ENCODE data around the gene ATF7IP2.
"Not testable (repeated sequence)": the region's sequence is repeated elsewhere in the genome, so short reads cannot be mapped to it uniquely, and the experiment has no call there.

- not testable (repeated sequence) for TF ChIP-seq CTCF (IDR thresholded peaks at IDR 0.05; ENCODE audit: insufficient read depth, low read depth, low read length); EZH2 (IDR thresholded peaks at IDR 0.05; ENCODE audit: insufficient read depth, low read length)
Measured at GRCh38 chr16:10505286-10505685, 119.4 kb downstream of the ATF7IP2 start.
